Stimulated activated CD4-positive, alpha-beta T cell treated with anti-CD3 and anti-CD28 coated beads, Interleukin-1b, Interleukin-23, amount 100 ng/mL, for 48 hours (primary cell): Measurements from ENCODE around the gene HNRNPF.

Source experiments
- DNase-seq: peaks from one replicate; pipeline ENCODE4 v3.0.0-alpha.2; 2020

Gene HNRNPF

GRCh38 chr10:43421201-43421507, 12.2 kb upstream of the HNRNPF start:
- no peak for DNase-seq

GRCh38 chr10:43420369-43421200, 11.6 kb upstream of the HNRNPF start:
- peak; percentile 87 for DNase-seq

GRCh38 chr10:43419997-43420368, 11.0 kb upstream of the HNRNPF start:
- no peak for DNase-seq

GRCh38 chr10:43417950-43418768, 9.2 kb upstream of the HNRNPF start:
- DNase-seq: peak; percentile 56

- DNase-seq: no peak
These were observed 6.6 kb upstream of the HNRNPF start for GRCh38 chr10:43415544-43415943.

- no peak for DNase-seq
These were observed 2.5 kb upstream of the HNRNPF start for GRCh38 chr10:43411536-43411935.

GRCh38 chr10:43410345-43410744, 1.4 kb upstream of the HNRNPF start:
- no peak for DNase-seq

GRCh38 chr10:43409385-43410109, 561 bp upstream of the HNRNPF start:
- DNase-seq: peak; percentile 78

GRCh38 chr10:43408331-43408709, 666 bp downstream of the HNRNPF start:
- no peak for DNase-seq

- peak; percentile 93 for DNase-seq
These were observed 1.2 kb downstream of the HNRNPF start for GRCh38 chr10:43407576-43408330.

- DNase-seq: peak; percentile 56
These were observed 1.8 kb downstream of the HNRNPF start for GRCh38 chr10:43407148-43407575.

GRCh38 chr10:43404704-43405084, 4.3 kb downstream of the HNRNPF start:
- DNase-seq: no peak

- no peak for DNase-seq
These were observed 4.9 kb downstream of the HNRNPF start for GRCh38 chr10:43403911-43404703.

GRCh38 chr10:43402880-43403452, 6.0 kb downstream of the HNRNPF start:
- DNase-seq: no peak

GRCh38 chr10:43402176-43402575, 6.8 kb downstream of the HNRNPF start:
- DNase-seq: no peak

GRCh38 chr10:43401627-43402026, 7.4 kb downstream of the HNRNPF start:
- no peak for DNase-seq

GRCh38 chr10:43399320-43400310, 9.4 kb downstream of the HNRNPF start:
- DNase-seq: peak; percentile 14

- no peak for DNase-seq
These were observed 10.1 kb downstream of the HNRNPF start for GRCh38 chr10:43398939-43399319.

GRCh38 chr10:43396928-43397624, 11.9 kb downstream of the HNRNPF start:
- peak; percentile 89 for DNase-seq
